ENCODE measurements around the gene OPTC.

The OPTC gene

GRCh38 chr1:203539831-203540546 is 46.0 kb downstream of the OPTC start:
- DNase-seq: no peak

GRCh38 chr1:203544485-203544884 is 50.5 kb downstream of the OPTC start:
- no peak for DNase-seq

GRCh38 chr1:203544978-203545816 is 51.2 kb downstream of the OPTC start:
- DNase-seq: no peak

GRCh38 chr1:203546274-203546673 is 52.3 kb downstream of the OPTC start:
- no peak for DNase-seq

GRCh38 chr1:203547147-203547546 is 53.2 kb downstream of the OPTC start:
- no peak for DNase-seq

GRCh38 chr1:203547771-203548421 is 53.9 kb downstream of the OPTC start:
- DNase-seq: no peak

GRCh38 chr1:203548892-203549291 is 54.9 kb downstream of the OPTC start:
- DNase-seq: no peak

GRCh38 chr1:203549309-203549708 is 55.4 kb downstream of the OPTC start:
- DNase-seq: no peak

GRCh38 chr1:203550846-203551245 is 56.9 kb downstream of the OPTC start:
- DNase-seq: no peak

- no peak for DNase-seq
These were observed 57.6 kb downstream of the OPTC start for GRCh38 chr1:203551550-203551949.

GRCh38 chr1:203553496-203553895 is 59.5 kb downstream of the OPTC start:
- DNase-seq: no peak

- DNase-seq: no peak
These were observed 60.1 kb downstream of the OPTC start for GRCh38 chr1:203554071-203554470.

- no peak for DNase-seq
These were observed 61.1 kb downstream of the OPTC start for GRCh38 chr1:203555076-203555475.

- no peak for DNase-seq
These were observed 61.6 kb downstream of the OPTC start for GRCh38 chr1:203555511-203556046.

- DNase-seq: no peak
These were observed 62.3 kb downstream of the OPTC start for GRCh38 chr1:203556047-203556851.

GRCh38 chr1:203557390-203557789 is 63.4 kb downstream of the OPTC start:
- DNase-seq: no peak

GRCh38 chr1:203558064-203558760 is 64.3 kb downstream of the OPTC start:
- DNase-seq: no peak

Measured in NCI-H2081 treated with DMSO at 0.1 percent for 48 hours (cell line).